GM19099 (cell line): ENCODE measurements around the gene PRDM16.

Source experiments
- POLR2A ChIP-seq: IDR thresholded peaks from 3 replicates; pipeline ENCODE4 v1.6.1; 2011; ENCODE audit warnings: low read depth; ENCODE audit not compliant: insufficient read length; ENCODE audit errors: extremely low read depth

PRDM16 gene

DNA sequence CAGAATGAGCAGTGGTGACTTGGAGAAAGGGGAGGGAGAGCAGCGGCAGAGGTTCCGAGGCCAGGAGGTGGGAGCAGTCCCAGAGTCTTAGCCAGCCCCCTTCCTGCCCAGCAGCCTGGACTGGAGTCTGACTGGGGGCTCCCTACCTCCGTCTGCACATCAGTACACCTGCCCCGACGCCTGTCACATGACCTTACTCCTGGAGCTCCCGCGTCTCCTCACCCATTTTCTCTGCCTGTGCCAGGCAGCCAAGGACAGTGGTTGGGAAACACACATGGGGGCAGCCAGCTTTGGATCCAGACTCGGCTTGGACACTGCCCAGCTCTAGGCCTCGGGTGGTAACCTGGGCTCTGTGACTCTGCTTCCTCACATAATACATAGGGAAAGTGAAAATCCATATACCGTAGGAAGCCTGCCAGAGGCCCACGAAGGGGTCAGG lies 30.9 kb upstream of the PRDM16 start:
- TF ChIP-seq POLR2A, result no peak

DNA sequence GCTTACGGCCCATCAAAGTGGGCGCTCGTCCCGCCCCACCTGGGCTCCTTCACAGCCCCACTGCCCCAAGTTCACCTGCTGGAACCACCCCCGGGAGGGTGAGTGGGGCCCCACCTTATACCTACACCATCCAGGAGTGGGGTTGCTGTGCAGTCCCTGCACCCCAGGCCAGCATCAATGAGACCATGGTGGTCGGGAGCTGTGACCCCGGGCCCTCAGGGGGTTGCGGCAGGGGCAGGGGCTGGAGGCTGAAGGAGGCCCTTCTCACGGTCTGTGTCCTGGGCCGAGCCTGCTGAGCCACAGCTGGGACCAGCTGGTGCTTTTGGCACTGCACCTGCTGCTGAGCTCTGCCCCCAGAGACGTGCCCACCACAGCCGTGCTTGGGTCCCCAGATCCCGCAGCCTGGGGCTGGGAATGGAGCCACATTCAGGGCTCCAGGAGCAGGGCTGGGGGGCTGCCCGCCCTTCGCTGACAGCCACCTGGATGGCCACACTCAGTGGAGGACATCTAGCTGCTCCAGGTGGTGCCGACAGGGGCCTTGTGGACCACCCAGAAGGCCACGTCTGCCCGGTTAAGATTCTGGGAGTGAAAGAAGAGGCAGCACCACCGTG lies 30.3 kb upstream of the PRDM16 start:
- no peak for TF ChIP-seq POLR2A

DNA sequence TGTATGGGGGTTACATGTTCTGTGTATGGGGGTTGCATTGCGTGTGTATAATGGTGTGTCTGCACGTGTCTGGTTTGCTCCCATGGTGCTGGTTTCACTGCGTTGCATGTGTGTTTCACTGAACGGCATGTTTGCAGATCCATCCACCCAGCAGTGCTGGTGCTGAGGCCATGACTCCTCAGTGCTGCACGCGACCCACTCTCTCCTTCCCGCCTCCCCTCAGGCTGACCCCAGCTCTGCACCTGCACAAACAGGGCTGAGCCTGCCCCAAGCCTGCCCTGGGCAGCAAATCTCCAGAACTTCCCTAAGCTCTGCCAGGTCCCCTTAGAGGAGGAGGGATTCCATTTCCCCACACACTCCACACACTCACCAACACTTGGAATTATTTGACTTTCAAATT lies 29.0 kb upstream of the PRDM16 start:
- no peak for TF ChIP-seq POLR2A

DNA sequence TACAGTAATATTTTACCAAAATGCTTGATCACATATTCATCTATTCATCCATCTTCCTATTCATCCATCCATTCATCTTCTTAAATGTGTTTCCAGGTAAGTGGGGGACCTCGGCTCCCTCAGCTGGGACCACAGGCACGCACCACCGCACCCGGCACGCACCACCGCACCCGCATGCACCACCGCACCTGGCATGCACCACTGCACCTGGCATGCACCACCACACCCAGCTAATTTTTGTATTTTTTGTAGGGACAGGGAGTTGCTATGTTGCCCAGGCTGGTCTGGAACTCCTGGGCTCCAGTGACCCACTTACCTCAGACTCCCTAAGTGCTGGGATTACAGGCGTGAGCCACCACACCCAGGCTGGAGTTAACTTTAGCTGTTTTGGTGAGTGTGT lies 26.5 kb upstream of the PRDM16 start:
- TF ChIP-seq POLR2A, result no peak

DNA sequence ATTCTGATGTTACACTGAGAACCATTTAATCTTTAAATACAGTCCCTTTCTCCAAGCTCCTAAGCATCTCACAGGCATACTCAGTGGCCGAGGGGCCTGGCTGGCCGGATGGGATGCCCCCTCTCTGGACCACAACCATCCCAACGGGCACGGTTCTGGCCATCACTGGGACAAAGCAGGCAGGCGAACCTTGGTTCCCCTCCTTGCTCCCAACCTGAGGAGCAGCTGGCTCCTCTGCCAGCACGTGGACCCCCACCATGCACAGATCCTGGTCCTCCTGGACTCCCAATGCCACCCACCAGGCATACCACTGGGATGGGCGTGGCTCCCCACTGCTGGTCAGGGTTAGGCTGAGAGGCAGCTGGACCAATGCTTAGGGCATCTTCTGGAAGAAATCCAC lies 19.8 kb upstream of the PRDM16 start:
- TF ChIP-seq POLR2A, result no peak

DNA sequence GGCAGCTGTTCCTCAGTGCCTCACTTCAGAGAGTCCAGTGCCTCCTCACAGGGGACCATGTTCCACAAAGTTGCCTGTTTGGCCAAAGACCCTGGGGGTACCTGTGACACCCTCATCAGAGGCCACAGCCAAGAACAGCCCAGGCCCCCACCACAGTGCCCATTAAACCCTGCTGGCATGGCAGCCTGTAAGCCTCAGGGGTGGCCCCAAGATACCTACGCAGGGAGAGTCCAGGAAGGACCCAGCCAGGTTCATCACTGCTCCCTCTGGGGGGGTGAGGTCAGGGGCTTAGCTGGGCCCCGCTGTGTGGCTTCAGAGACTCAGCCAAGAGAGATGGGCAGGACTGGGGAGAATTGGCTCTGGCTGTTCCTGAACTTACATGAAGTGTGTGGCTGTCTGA lies 19.1 kb upstream of the PRDM16 start:
- TF ChIP-seq POLR2A, result no peak

DNA sequence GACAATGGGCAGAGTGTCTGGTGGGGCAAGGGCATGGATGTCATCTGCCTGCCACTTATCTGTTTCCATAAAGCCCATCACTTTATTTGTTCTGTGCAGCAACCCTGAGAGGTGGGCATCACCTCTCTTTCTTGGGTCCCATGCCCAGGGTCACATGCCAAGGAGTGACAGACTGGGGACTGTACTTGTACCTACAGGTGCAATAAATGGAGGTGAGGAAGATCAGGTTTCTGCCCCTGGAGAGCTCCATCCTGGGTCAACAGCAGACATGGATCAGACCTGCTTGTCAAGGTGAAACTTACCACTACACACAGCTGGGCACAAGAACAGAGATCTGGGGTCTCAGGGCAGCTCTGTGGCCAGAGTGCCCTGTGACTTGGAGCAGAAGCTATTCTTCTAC lies 18.4 kb upstream of the PRDM16 start:
- TF ChIP-seq POLR2A, result no peak

DNA sequence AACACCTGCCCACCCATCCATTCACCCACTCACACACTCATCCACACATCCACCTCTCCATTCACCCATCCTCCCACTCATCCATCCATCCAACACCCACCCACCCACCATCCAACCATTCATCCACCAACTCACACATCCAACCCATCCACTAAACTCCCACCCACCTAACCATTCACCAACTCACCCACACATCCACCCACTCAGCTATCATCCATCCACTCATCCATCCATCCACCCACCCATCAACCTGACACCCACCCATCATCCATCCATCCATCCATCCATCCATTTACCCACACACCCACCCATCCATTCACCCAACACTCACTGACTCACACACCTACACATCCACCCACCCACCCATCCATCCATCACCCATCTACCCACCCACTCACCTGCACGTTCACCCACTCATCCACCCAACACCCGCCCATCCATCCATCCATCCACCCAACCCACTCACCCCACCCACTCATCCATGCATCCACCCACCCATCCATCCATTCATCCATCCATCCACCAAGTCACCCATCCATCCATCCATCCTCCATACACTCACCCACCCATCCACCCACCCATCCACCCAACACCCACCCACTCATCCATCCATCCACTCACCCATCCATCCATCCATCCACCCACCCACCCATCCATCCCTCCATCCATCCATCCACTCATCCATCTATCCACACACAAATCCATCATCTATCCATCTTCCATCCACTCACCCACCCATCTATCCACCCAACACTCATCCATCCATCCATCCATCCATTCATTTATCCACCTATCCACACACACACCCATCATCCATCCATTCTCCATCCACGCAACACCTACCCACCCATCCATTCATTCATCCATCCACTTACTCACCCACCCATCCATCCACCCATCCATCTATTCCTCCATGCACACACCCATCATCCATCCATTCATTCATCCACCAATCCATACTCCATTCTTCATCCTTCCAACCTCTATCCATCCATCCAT lies 17.4 kb upstream of the PRDM16 start:
- TF ChIP-seq POLR2A, result no peak

DNA sequence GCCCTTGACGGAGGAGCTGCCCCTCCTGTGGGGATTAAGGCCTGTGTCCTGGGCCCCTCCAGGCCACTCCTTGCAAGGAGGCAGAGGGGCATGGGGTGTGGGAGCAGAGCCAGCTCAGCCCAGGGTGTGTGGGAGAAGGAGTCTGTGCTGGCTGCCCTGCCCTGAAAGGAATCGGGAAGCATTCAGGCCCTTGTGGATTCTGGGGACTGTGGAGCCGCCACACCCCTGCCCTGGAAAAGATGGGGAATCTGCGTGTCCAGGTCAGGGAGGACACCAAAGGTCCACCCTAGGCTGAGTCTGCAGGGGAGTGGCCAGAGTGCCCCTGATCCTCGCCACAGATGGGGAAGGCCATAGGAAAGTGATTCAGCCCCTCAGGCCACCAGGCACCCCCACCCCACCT lies 16.5 kb upstream of the PRDM16 start:
- TF ChIP-seq POLR2A, result no peak

DNA sequence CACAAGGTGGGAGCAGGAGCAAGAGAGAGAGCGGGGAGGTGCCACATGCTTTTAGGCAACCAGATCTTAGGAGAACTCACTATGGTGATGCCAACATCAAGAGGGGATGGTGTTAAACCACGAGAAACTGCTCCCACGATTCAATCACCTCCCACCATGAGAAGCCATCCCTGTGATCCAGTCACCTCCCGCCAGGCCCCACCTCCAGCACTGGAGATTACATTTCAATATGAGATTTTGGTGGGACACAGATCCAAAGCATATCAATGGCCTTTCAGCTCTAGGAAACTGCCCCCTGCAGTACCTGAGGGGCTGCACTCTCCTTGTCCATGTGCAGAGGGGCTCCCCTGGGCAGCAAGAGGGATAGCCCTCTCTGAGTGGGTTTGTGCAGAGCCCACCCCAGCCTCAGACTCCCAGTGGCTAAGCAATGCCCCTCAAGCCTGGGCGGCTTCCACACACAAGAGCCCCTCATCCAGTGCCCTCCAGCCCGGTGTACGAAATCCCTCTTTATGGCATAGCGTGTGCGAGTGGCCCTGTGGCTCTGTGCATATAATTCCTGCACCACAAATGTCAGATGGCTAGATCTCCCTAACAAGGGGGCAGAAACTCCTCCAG lies 15.5 kb upstream of the PRDM16 start:
- no peak for TF ChIP-seq POLR2A

DNA sequence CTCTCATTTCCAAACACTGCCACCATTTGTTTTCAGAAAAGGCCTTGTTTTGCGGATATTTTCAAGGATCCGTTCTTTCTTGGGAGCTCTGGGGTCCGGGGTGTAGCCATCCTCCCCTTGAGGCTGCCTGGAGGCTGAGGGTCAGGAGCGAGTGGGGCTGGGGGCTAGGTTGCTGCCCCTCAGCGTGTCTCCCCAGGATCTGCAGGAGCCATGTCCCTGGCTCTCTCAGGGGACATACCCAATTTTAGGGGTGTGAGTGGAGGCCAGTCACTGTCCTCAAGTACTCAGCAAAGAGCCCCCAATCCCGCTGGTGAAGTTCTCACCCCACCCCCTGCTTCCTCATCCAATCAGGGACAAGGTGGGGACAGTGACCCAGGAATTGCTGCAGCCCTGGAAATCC lies 15.0 kb upstream of the PRDM16 start:
- no peak for TF ChIP-seq POLR2A

DNA sequence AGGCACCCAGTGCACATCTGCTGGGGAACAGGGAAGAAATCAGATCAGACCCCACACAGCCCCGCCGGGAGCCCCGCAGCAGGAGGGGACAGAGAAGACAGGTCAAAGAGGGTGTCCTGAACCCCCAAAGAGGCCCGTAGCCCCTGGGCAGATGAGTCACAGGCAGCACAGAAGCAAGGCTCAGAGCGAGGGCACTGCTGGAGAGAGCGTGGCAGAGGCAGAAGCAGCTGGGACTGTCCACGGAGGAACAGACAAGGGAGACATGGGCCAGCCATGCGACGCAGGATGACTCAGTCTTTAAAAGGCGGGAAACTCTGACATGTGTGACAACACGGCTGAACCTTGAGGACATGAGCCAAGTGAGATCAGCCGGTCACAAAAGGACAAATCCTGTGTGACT lies 14.5 kb upstream of the PRDM16 start:
- TF ChIP-seq POLR2A, result no peak

DNA sequence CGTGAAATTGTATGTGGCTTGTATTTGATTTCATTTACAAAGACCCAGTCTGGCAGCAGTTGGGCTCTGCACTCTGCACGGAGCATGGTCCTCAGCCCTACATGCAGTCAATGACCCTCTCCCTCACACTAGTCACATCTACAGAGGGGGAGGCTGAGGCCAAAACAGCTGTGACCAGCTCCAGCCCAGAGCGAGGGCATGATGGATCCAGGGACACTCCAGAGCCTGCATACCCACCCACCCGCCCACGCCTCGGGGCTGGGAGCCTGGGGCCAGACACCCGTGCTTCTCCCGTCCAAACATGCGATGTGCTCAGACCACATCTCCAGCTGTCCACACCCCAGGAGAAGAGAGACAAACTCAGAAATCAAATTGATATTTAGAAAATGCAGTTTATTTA lies 14.0 kb upstream of the PRDM16 start:
- TF ChIP-seq POLR2A, result no peak

DNA sequence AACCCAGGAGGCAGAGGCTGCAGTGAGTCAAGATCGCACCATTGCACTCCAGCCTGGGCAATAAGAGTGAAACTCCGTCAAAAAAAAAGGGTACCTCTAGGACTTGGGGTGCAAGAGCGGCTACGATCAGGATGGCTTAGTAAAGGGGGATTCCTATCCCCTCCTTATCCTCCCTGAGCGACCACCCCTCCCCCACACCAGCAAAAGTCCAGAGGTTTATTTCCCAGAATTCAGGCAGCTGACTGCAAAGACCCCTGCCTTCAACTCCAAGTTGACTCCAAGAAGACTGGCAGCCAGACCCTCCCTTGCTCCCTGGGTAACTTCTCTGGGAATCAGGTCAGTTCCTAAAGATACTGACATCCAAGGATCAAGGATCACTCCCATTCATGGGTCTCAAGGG lies 12.4 kb upstream of the PRDM16 start:
- no peak for TF ChIP-seq POLR2A

DNA sequence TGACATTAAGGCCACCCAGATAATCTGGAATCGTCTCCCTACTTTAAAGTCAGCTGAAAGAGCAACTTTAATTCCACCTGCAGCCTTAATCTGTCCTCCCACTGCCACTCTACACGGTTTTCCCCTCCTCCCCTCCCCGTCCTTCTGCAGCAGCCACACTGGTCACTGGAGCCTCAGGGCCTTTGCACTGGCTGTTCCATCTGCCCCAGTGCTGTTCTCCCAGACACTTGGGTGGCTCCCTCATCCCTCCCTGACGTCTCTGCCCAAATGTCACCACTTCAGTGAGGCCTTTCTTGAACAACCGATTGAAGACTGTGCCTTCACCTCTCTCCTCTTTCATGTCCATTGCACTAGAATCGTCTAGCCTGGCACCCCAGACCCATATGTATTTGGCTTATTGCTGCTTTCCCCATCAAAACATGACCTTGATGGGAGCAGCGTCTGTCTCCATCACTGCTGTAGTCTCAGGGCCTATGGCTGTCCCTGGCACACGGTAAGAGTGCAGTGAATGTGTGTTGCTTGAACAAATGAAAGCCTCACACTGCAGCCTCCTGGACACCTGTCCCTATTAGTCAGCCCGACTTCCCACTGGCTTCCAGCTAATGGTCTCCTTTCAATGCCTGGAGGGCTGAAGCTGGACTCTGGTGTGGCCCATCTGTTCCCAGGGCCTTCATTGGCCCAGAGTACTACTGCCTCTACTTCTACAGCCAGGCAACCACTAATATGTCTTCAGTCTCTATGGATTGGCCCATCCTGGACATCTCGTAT lies 10.6 kb upstream of the PRDM16 start:
- TF ChIP-seq POLR2A, result no peak
